IgD-negative memory B cell (primary cell): ENCODE measurements around the gene RPS6KL1. TPM values are rescaled to one million over a fixed set of nuclear protein-coding genes. Genes with fewer than 3 reads are reported as not detected.
"Not testable (repeated sequence)": the region's sequence is repeated elsewhere in the genome, so short reads cannot be mapped to it uniquely, and the experiment has no call there.

ENCODE experiments used
- H3K27ac Mint-ChIP-seq, 3 donors: one replicate each; pipeline ENCODE4 v1.8.0; 2020 to 2022; ENCODE audit warnings: mild to moderate bottlenecking in 3 of 3, mixed read lengths in 3 of 3, moderate library complexity in 1 of 3
- H3K27me3 Mint-ChIP-seq: one replicate; pipeline ENCODE4 v1.8.0; 2021; ENCODE audit warnings: mixed read lengths
- H3K36me3 Mint-ChIP-seq: one replicate; pipeline ENCODE4 v1.8.0; 2020; ENCODE audit warnings: mild to moderate bottlenecking, mixed read lengths
- H3K4me1 Mint-ChIP-seq, 3 donors: one replicate each; pipeline ENCODE4 v1.8.0; 2020 to 2022; ENCODE audit warnings: mixed read lengths in 3 of 3, mild to moderate bottlenecking in 1 of 3
- H3K4me3 Mint-ChIP-seq, 4 donors: one replicate each; pipeline ENCODE4 v1.8.0; 2020 to 2022; ENCODE audit warnings: mild to moderate bottlenecking in 4 of 4, mixed read lengths in 4 of 4, moderate library complexity in 3 of 4
- H3K9me3 Mint-ChIP-seq, 3 donors: one replicate each; pipeline ENCODE4 v1.8.0; 2020 to 2021; ENCODE audit warnings: mixed read lengths in 3 of 3, mild to moderate bottlenecking in 1 of 3
- polyA plus RNA-seq: library from polyadenylated mRNA; unstranded; fragments of 300-500 nt; fragmentation: Illumina TruSeq; gene quantifications from one replicate; pipeline ENCODE4 v1.2.3, GENCODE V29; 2021

RPS6KL1 gene
- polyA plus RNA-seq, 1 donor from 2014 or later: 1.4 TPM

- Mint-ChIP-seq H3K36me3 (peaks cover 2% of the 10 kb centered on the region), H3K4me3 (no peak overlapping the region), H3K27ac (no peak overlapping the region), H3K27me3 (peaks cover 5% of the 10 kb centered on the region), H3K9me3 (no peaks in the 10 kb centered on the region), H3K4me1 (peaks cover 13 to 20% (median 16%) of the 10 kb centered on the region in 3 donors)
Observed at GRCh38 chr14:74934476-74935359, 11.7 kb upstream of the RPS6KL1 start.

GRCh38 chr14:74934041-74934440 lies 11.0 kb upstream of the RPS6KL1 start:
- Mint-ChIP-seq H3K36me3 (peaks cover 2% of the 10 kb centered on the region), H3K4me3 (no peak overlapping the region), H3K4me1 (peaks cover 11 to 19% (median 16%) of the 10 kb centered on the region in 3 donors), H3K9me3 (no peaks in the 10 kb centered on the region), H3K27ac (no peak overlapping the region), H3K27me3 (peaks cover 5% of the 10 kb centered on the region)

- not testable (repeated sequence) for H3K27ac Mint-ChIP-seq, H3K36me3 Mint-ChIP-seq, H3K27me3 Mint-ChIP-seq, H3K4me3 Mint-ChIP-seq, H3K9me3 Mint-ChIP-seq
- peaks cover 9 to 12% (median 11%) of the 10 kb centered on the region in 3 donors for H3K4me1 Mint-ChIP-seq
Observed at GRCh38 chr14:74932936-74933335, 9.9 kb upstream of the RPS6KL1 start.

GRCh38 chr14:74932401-74932901 lies 9.4 kb upstream of the RPS6KL1 start:
- Mint-ChIP-seq H3K9me3 (no peaks in the 10 kb centered on the region), H3K27me3 (peaks cover 5% of the 10 kb centered on the region), H3K36me3 (peaks cover 2% of the 10 kb centered on the region), H3K4me3 (peak overlapping the region in 1 of 4 donors; percentile 64), H3K4me1 (peaks cover 9 to 12% (median 11%) of the 10 kb centered on the region in 3 donors), H3K27ac (no peak overlapping the region)

GRCh38 chr14:74931744-74932143 lies 8.7 kb upstream of the RPS6KL1 start:
- peaks cover 6 to 10% (median 7%) of the 10 kb centered on the region in 3 donors for H3K4me1 Mint-ChIP-seq
- not testable (repeated sequence) for H3K27ac Mint-ChIP-seq, H3K9me3 Mint-ChIP-seq, H3K27me3 Mint-ChIP-seq, H3K4me3 Mint-ChIP-seq, H3K36me3 Mint-ChIP-seq

GRCh38 chr14:74929242-74929641 lies 6.2 kb upstream of the RPS6KL1 start:
- H3K4me3 Mint-ChIP-seq: no peak overlapping the region
- H3K27ac Mint-ChIP-seq: no peak overlapping the region
- H3K27me3 Mint-ChIP-seq: peaks cover 2% of the 10 kb centered on the region
- peaks cover 5 to 8% (median 7%) of the 10 kb centered on the region in 3 donors for H3K4me1 Mint-ChIP-seq
- H3K9me3 Mint-ChIP-seq: no peaks in the 10 kb centered on the region
- H3K36me3 Mint-ChIP-seq: peaks cover 2% of the 10 kb centered on the region

GRCh38 chr14:74927225-74927624 lies 4.2 kb upstream of the RPS6KL1 start:
- H3K4me1 Mint-ChIP-seq: peaks cover 0 to 9% (median 9%) of the 10 kb centered on the region in 3 donors
- no peak overlapping the region for H3K27ac Mint-ChIP-seq
- H3K4me3 Mint-ChIP-seq: no peak overlapping the region
- H3K36me3 Mint-ChIP-seq: no peaks in the 10 kb centered on the region
- no peaks in the 10 kb centered on the region for H3K9me3 Mint-ChIP-seq
- H3K27me3 Mint-ChIP-seq: no peaks in the 10 kb centered on the region

GRCh38 chr14:74924061-74924460 lies 1.0 kb upstream of the RPS6KL1 start:
- H3K36me3 Mint-ChIP-seq: no peaks in the 10 kb centered on the region
- H3K4me1 Mint-ChIP-seq: peaks cover 0 to 8% (median 7%) of the 10 kb centered on the region in 3 donors
- H3K9me3 Mint-ChIP-seq: no peaks in the 10 kb centered on the region
- no peak overlapping the region for H3K27ac Mint-ChIP-seq
- no peaks in the 10 kb centered on the region for H3K27me3 Mint-ChIP-seq
- H3K4me3 Mint-ChIP-seq: no peak overlapping the region

- Mint-ChIP-seq H3K36me3 (peaks cover 1% of the 10 kb centered on the region), H3K4me1 (peaks cover 0 to 8% (median 7%) of the 10 kb centered on the region in 3 donors), H3K4me3 (peak overlapping the region; percentile 52 to 85 (median 72)), H3K9me3 (no peaks in the 10 kb centered on the region), H3K27ac (peak overlapping the region in 2 of 3 donors; percentile 31 to 50), H3K27me3 (no peaks in the 10 kb centered on the region)
Observed at GRCh38 chr14:74921987-74922751, 891 bp downstream of the RPS6KL1 start.

- Mint-ChIP-seq H3K36me3 (peaks cover 1% of the 10 kb centered on the region), H3K9me3 (no peaks in the 10 kb centered on the region), H3K4me1 (peaks cover 0 to 8% (median 7%) of the 10 kb centered on the region in 3 donors), H3K4me3 (peak overlapping the region in 2 of 4 donors; percentile 0 to 3), H3K27me3 (no peaks in the 10 kb centered on the region), H3K27ac (no peak overlapping the region)
Observed at GRCh38 chr14:74921053-74921620, 1.9 kb downstream of the RPS6KL1 start.

GRCh38 chr14:74920281-74920680 lies 2.8 kb downstream of the RPS6KL1 start:
- H3K4me3 Mint-ChIP-seq: no peak overlapping the region
- no peaks in the 10 kb centered on the region for H3K9me3 Mint-ChIP-seq
- H3K27me3 Mint-ChIP-seq: no peaks in the 10 kb centered on the region
- peaks cover 0 to 8% (median 7%) of the 10 kb centered on the region in 3 donors for H3K4me1 Mint-ChIP-seq
- H3K27ac Mint-ChIP-seq: no peak overlapping the region
- peaks cover 1% of the 10 kb centered on the region for H3K36me3 Mint-ChIP-seq

- no peak overlapping the region for H3K27ac Mint-ChIP-seq
Observed at GRCh38 chr14:74919421-74920165, 3.5 kb downstream of the RPS6KL1 start.

GRCh38 chr14:74918380-74918779 lies 4.7 kb downstream of the RPS6KL1 start:
- peaks cover 1% of the 10 kb centered on the region for H3K36me3 Mint-ChIP-seq
- no peak overlapping the region for H3K27ac Mint-ChIP-seq
- no peak overlapping the region for H3K4me3 Mint-ChIP-seq
- H3K9me3 Mint-ChIP-seq: no peaks in the 10 kb centered on the region
- H3K27me3 Mint-ChIP-seq: no peaks in the 10 kb centered on the region
- peaks cover 0 to 4% (median 4%) of the 10 kb centered on the region in 3 donors for H3K4me1 Mint-ChIP-seq

More at GRCh38 chr14:74919421-74920165, 3.5 kb downstream of the RPS6KL1 start:
- peaks cover 0 to 8% (median 7%) of the 10 kb centered on the region in 3 donors for H3K4me1 Mint-ChIP-seq
- peaks cover 1% of the 10 kb centered on the region for H3K36me3 Mint-ChIP-seq
- H3K4me3 Mint-ChIP-seq: no peak overlapping the region
- no peaks in the 10 kb centered on the region for H3K27me3 Mint-ChIP-seq
- no peaks in the 10 kb centered on the region for H3K9me3 Mint-ChIP-seq

GRCh38 chr14:74917646-74918081 lies 5.4 kb downstream of the RPS6KL1 start:
- H3K27me3 Mint-ChIP-seq: no peaks in the 10 kb centered on the region
- H3K4me1 Mint-ChIP-seq: peaks cover 0 to 3% (median 2%) of the 10 kb centered on the region in 3 donors
- no peak overlapping the region for H3K4me3 Mint-ChIP-seq
- no peaks in the 10 kb centered on the region for H3K9me3 Mint-ChIP-seq
- peaks cover 1% of the 10 kb centered on the region for H3K36me3 Mint-ChIP-seq
- H3K27ac Mint-ChIP-seq: peak overlapping the region in 1 of 3 donors; percentile 38
